Endothelial cell of hepatic sinusoid (primary cell): ENCODE data around the gene ACAA2.

ENCODE experiments used
- in situ Hi-C: cut with HindIII; loops from 2 replicates; pipeline ENCODE4 v1.10.0; 2017; ENCODE audit warnings: low sequenced_read_pairs

ACAA2 gene, protein sequence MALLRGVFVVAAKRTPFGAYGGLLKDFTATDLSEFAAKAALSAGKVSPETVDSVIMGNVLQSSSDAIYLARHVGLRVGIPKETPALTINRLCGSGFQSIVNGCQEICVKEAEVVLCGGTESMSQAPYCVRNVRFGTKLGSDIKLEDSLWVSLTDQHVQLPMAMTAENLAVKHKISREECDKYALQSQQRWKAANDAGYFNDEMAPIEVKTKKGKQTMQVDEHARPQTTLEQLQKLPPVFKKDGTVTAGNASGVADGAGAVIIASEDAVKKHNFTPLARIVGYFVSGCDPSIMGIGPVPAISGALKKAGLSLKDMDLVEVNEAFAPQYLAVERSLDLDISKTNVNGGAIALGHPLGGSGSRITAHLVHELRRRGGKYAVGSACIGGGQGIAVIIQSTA

GRCh38 chr18:49813319-49814146 is at the start of gene ACAA2:
ACAA2 (minus strand) TSS chr18:49813533; CDS start chr18:49813484, 49 bp downstream.
- in situ Hi-C loops, result no loop called here

DNA sequence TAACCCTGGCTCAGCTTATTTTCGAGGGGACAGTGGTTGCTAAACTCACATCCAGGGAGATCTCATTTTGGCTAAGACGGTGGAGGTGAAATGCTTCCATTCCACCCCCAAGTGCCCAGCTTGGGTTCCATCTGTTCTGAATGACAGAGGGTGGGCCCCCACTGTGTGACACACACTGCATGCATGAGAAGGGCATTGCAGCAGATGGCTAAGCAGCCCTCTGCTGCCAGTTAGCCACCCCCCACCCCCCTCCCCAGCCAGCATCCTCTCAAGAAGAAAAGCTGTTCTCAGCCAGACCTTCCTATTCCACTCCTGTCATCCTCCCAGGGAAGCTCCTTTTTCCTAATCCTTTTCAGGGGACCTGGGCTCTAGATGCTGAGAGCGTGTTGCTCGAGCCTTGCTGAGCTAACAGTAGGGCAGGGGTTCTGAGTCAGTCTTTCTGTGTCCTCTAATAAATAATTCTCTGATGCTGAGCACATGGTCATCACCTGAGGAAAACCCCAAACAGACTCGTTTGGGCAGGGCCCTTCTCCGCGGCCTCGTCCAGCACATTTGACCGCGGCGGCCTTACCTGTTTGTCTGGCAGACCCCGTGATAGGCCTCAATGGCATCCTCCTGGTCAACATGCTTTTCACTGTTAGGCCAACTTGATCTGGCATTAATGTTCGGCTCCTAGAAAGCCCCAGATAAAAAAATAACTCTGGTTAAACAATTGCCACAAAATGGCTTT is 49.5 kb upstream of the ACAA2 start:
- in situ Hi-C loops, result no loop called here

- in situ Hi-C loops, result no loop called here
Observed at GRCh38 chr18:49861659-49862058, 48.3 kb upstream of the ACAA2 start.

GRCh38 chr18:49859725-49860124 is 46.4 kb upstream of the ACAA2 start:
- in situ Hi-C loops, result no loop called here

- in situ Hi-C loops, result no loop called here
Observed at GRCh38 chr18:49859021-49859359, 45.7 kb upstream of the ACAA2 start.

- in situ Hi-C loops, result no loop called here
Observed at GRCh38 chr18:49858309-49859020, 45.1 kb upstream of the ACAA2 start.

GRCh38 chr18:49857708-49858107 is 44.4 kb upstream of the ACAA2 start:
- in situ Hi-C loops, result no loop called here

DNA sequence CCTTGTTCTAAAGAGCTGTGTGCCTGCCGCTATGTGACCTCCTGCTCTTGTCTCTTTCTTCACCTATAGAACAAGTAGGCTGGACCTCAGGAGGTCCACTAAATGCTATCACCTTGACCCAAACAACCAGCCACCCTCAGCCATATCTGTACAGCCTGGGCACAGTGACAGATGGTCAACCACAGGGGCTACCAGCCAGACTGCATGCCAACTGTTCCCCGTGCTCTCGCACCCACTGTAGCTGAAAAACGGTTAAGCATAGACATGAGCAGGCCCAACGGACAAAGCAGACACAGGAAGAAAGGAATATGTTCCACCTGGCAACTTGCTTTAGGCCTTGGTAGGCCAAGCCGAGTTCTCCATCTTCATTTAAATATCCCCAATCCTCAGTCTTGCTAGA is 43.2 kb upstream of the ACAA2 start:
- in situ Hi-C loops, result no loop called here

GRCh38 chr18:49855711-49856415 is 42.5 kb upstream of the ACAA2 start:
- in situ Hi-C loops, result no loop called here

DNA sequence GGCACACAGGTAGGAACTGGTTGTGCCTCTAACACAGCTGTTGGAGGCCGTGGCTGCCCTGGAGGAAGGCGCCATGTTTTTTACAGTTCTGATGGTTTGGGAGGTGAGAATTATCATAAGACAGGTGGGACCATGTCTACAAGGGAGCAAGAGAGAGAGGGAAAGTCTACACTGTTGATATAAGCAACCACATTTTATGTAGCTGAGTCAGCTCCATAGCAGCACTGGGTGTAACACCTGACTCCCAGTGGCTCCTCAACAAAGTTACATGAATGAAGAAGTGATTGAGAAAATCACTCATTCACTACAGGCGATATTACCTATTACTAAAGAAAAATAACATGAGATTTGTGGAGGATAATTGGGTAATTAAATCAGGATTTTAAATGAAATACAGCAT is 41.3 kb upstream of the ACAA2 start:
- in situ Hi-C loops, result no loop called here

- in situ Hi-C loops, result no loop called here
Observed at GRCh38 chr18:49853436-49853835, 40.1 kb upstream of the ACAA2 start.

DNA sequence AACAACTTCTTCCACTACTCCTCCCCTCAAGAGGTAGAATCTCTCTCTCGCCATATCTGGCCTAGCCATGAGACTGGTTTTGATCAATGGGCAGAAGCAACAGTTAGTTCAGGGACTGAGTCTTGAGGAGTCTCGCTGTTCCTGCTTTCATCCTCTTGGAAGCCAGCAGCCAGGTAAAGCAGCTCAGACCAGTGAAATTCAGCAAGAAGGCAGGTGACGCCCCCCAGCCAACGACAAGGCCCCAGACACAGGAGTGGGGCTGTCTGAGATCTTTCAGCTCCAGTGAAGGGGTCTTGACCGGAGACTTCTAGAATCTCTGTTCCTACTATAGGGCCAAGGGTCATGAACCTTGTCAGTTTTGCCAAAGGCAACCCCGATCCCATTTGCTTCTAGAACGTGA is 39.7 kb upstream of the ACAA2 start:
- in situ Hi-C loops, result no loop called here

GRCh38 chr18:49851624-49852023 is 38.3 kb upstream of the ACAA2 start:
- in situ Hi-C loops, result no loop called here

- in situ Hi-C loops, result no loop called here
Observed at GRCh38 chr18:49850636-49851035, 37.3 kb upstream of the ACAA2 start.

- in situ Hi-C loops, result no loop called here
Observed at GRCh38 chr18:49849331-49850217, 36.2 kb upstream of the ACAA2 start.

DNA sequence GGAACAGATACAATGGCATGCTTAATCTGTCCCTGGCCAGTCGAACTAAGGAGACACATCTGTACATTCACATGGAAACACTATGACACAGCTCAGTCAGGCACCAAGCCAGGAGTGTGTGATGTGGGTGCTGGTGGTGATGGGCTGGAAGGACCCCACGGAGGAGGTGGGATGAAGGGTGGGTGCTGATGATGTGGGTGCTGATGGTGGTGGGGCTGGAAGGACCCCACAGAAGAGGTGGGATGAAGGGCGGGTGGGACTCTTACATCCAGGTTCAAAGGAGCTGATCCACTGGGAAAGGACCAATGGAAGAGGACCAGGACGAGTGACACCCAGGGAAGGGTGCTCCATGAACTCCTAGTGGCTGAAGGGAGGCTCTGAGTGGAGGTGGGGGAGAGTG is 34.8 kb upstream of the ACAA2 start:
- in situ Hi-C loops, result no loop called here

- in situ Hi-C loops, result no loop called here
Observed at GRCh38 chr18:49847524-49847923, 34.2 kb upstream of the ACAA2 start.

GRCh38 chr18:49846718-49847470 is 33.6 kb upstream of the ACAA2 start:
- in situ Hi-C loops, result no loop called here

DNA sequence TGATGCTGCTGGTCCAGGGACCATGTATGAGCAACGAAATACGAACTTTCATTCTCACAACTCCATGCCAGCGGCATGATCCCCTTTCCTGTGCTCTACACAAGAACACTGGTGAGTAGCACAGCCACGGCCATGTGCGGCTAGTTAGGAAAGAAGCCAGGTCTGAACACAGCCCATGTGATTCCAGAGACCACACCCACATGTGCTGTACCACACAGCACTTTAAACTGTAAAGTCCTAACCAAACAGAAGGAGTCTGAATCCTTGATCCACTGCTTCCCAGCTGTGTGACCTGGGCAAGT is 33.0 kb upstream of the ACAA2 start:
- in situ Hi-C loops, result no loop called here
